Panc1 (cell line): ENCODE results near the gene NF1.

Experiments used
- CTCF ChIP-seq: fragments of 450-650 bp; IDR thresholded peaks from 2 replicates; pipeline ENCODE4 v1.5.1; 2017; ENCODE audit warnings: mild to moderate bottlenecking
- REST ChIP-seq, 2 experiments: IDR thresholded peaks; 2 replicates each; pipeline ENCODE4 v1.6.1; 2011 to 2012; ENCODE audit warnings: low read depth in 2 of 2, control low read depth in 1 of 2, low read length in 1 of 2, mild to moderate bottlenecking in 1 of 2, moderate library complexity in 1 of 2; ENCODE audit not compliant: insufficient read depth in 1 of 2

GRCh38 chr17:31381165-31381668, 286.4 kb downstream of the NF1 start:
- TF ChIP-seq CTCF (no peak), REST (IDR thresholded peaks at IDR 0.05; ENCODE audit: insufficient read depth in 1 of 2, low read depth in 2 of 2, low read length in 1 of 2) (no peak)
